Parathyroid adenoma (tissue), 2 donors: Measurements from ENCODE around the gene GPR162.

Experiments used
- H2AFZ ChIP-seq: fragments of 300-600 bp; sonication (generic); one replicate; pipeline ENCODE4 v1.7.0; 2017; ENCODE audit warnings: antibody characterized with exemption, mild to moderate bottlenecking
- H3K27ac ChIP-seq: fragments of 300-600 bp; sonication (generic); one replicate; pipeline ENCODE4 v1.7.0; 2017
- H3K27me3 ChIP-seq: fragments of 300-600 bp; sonication (generic); one replicate; pipeline ENCODE4 v1.7.0; 2017; ENCODE audit warnings: low read length; ENCODE audit not compliant: control insufficient read depth, insufficient read depth
- H3K36me3 ChIP-seq: fragments of 300-600 bp; sonication (generic); one replicate; pipeline ENCODE4 v1.7.0; 2017; ENCODE audit warnings: low read length; ENCODE audit not compliant: control insufficient read depth, insufficient read depth
- H3K4me1 ChIP-seq: fragments of 300-600 bp; sonication (generic); one replicate; pipeline ENCODE4 v1.7.0; 2017; ENCODE audit warnings: control low read depth
- H3K4me2 ChIP-seq: fragments of 300-600 bp; sonication (generic); one replicate; pipeline ENCODE4 v1.7.0; 2017; ENCODE audit warnings: low read length
- H3K4me3 ChIP-seq: fragments of 300-600 bp; sonication (generic); one replicate; pipeline ENCODE4 v1.7.0; 2017; ENCODE audit warnings: low read depth, low read length
- H3K79me2 ChIP-seq: fragments of 300-600 bp; sonication (generic); one replicate; pipeline ENCODE4 v1.7.0; 2017; ENCODE audit warnings: control low read depth
- H3K9ac ChIP-seq: fragments of 300-600 bp; sonication (generic); one replicate; pipeline ENCODE4 v1.7.0; 2017; ENCODE audit warnings: mild to moderate bottlenecking
- H3K9me3 ChIP-seq: fragments of 300-600 bp; sonication (generic); one replicate; pipeline ENCODE4 v1.7.0; 2017; ENCODE audit warnings: low read length; ENCODE audit not compliant: control insufficient read depth
- CTCF ChIP-seq: fragments of 300-600 bp; sonication (generic); IDR thresholded peaks from one replicate; pipeline ENCODE4 v1.7.0; 2017; ENCODE audit warnings: antibody characterized with exemption, mild to moderate bottlenecking
- donor health status: primary hyperparathyroidism.

The GPR162 gene

GRCh38 chr12:6786416-6787094, 35.1 kb upstream of the GPR162 start:
- Histone ChIP-seq H3K79me2 (peaks cover 15% of the 10 kb centered on the region), H3K27me3 (no peaks in the 10 kb centered on the region), H3K4me2 (peak overlapping the region; percentile 13), H3K9ac (no peak overlapping the region), H2AFZ (peak overlapping the region; percentile 73), H3K36me3 (no peaks in the 10 kb centered on the region), H3K9me3 (no peaks in the 10 kb centered on the region), H3K27ac (peak overlapping the region; percentile 98), H3K4me1 (peaks cover 41% of the 10 kb centered on the region), H3K4me3 (no peak overlapping the region)
- no peak for TF ChIP-seq CTCF

GRCh38 chr12:6787309-6787708, 34.3 kb upstream of the GPR162 start:
- Histone ChIP-seq H3K4me3 (no peak overlapping the region), H3K79me2 (peaks cover 19% of the 10 kb centered on the region), H3K4me2 (no peak overlapping the region), H3K27ac (peak overlapping the region; percentile 98), H2AFZ (peak overlapping the region; percentile 73), H3K9ac (no peak overlapping the region), H3K27me3 (no peaks in the 10 kb centered on the region), H3K4me1 (peaks cover 41% of the 10 kb centered on the region), H3K36me3 (no peaks in the 10 kb centered on the region), H3K9me3 (no peaks in the 10 kb centered on the region)
- TF ChIP-seq CTCF = no peak

GRCh38 chr12:6788972-6789924, 32.4 kb upstream of the GPR162 start, which contains the start of gene CD4:
TSS of gene CD4 (plus strand) at chr12:6789528. CDS start at chr12:6800139, 10,611 bp downstream.
- Histone ChIP-seq H3K9ac (peak within 1 kb of the TSS; percentile 31), H2AFZ (peak within 1 kb of the TSS; percentile 85), H3K36me3 (no peaks in the 10 kb centered on the region), H3K4me2 (peak within 1 kb of the TSS; percentile 17), H3K9me3 (no peaks in the 10 kb centered on the region), H3K79me2 (peaks cover 23% of the 10 kb centered on the region), H3K4me1 (peaks cover 41% of the 10 kb centered on the region), H3K27ac (peak within 1 kb of the TSS; percentile 98), H3K27me3 (no peaks in the 10 kb centered on the region), H3K4me3 (peak within 1 kb of the TSS; percentile 21)
- peak; percentile 3 for TF ChIP-seq CTCF

- peak overlapping the region; percentile 31 for H3K9ac ChIP-seq
- no peak for TF ChIP-seq CTCF
- no peaks in the 10 kb centered on the region for H3K27me3 ChIP-seq
- peak overlapping the region; percentile 55 for H2AFZ ChIP-seq
- peaks cover 23% of the 10 kb centered on the region for H3K79me2 ChIP-seq
- H3K4me2 ChIP-seq = no peak overlapping the region
- no peaks in the 10 kb centered on the region for H3K9me3 ChIP-seq
- peak overlapping the region; percentile 98 for H3K27ac ChIP-seq
- H3K4me1 ChIP-seq = peaks cover 31% of the 10 kb centered on the region
- no peaks in the 10 kb centered on the region for H3K36me3 ChIP-seq
- H3K4me3 ChIP-seq = no peak overlapping the region
Observed at GRCh38 chr12:6790496-6791150, 31.0 kb upstream of the GPR162 start.
